GM12878 (cell line): Measurements from ENCODE around the gene C18orf63. TPM values are rescaled to one million over a fixed set of nuclear protein-coding genes. Genes with fewer than 3 reads are reported as not detected.

Experiments used
- CEBPB ChIP-seq, 2 experiments: fragments of 150-350 bp in 1 of 2; IDR thresholded peaks; 2 replicates each; pipeline ENCODE4 v1.6.1; 2012 to 2014; ENCODE audit warnings: low read depth in 2 of 2, low read length in 2 of 2, borderline replicate concordance in 1 of 2, inconsistent platforms in 1 of 2
- CHD1 ChIP-seq: IDR thresholded peaks from 2 replicates; pipeline ENCODE4 v1.6.1; 2012; ENCODE audit warnings: low read depth, low read length, improper control_type of control experiment
- EGR1 ChIP-seq, 2 experiments: IDR thresholded peaks; 1 replicate in 1 of 2; 2 replicates in 1 of 2; pipeline ENCODE4 v1.6.1; 2011 to 2012; ENCODE audit warnings: low read depth in 2 of 2, low read length in 2 of 2, borderline replicate concordance in 1 of 2, mild to moderate bottlenecking in 1 of 2, moderate library complexity in 1 of 2
- ESRRA ChIP-seq: IDR thresholded peaks from 2 replicates; pipeline ENCODE4 v1.6.1; 2012; ENCODE audit warnings: mild to moderate bottlenecking, low read length, improper control_type of control experiment
- FOS ChIP-seq: IDR thresholded peaks from 3 replicates; pipeline ENCODE4 v1.6.1; 2011; ENCODE audit warnings: borderline replicate concordance; ENCODE audit not compliant: insufficient read length; ENCODE audit errors: extremely low read depth
- MTA3 ChIP-seq: IDR thresholded peaks from 2 replicates; pipeline ENCODE4 v1.6.1; 2012; ENCODE audit warnings: low read length, inconsistent platforms, borderline replicate concordance
- MYC ChIP-seq: IDR thresholded peaks from 2 replicates; pipeline ENCODE4 v1.6.1; 2011; ENCODE audit warnings: mild to moderate bottlenecking, low read length, moderate library complexity, inconsistent platforms; ENCODE audit not compliant: insufficient read depth, insufficient replicate concordance, insufficient read length, severe bottlenecking
- NFYA ChIP-seq: IDR thresholded peaks from 2 replicates; pipeline ENCODE4 v1.6.1; 2011; ENCODE audit warnings: low read depth, mild to moderate bottlenecking, low read length, improper control_type of control experiment, borderline replicate concordance
- NR2F1 ChIP-seq: fragments of 450-650 bp; conservative IDR thresholded peaks from 2 replicates; pipeline ENCODE4 v1.6.1; 2017; ENCODE audit warnings: mild to moderate bottlenecking
- PAX8 ChIP-seq: fragments of 450-650 bp; IDR thresholded peaks from 2 replicates; pipeline ENCODE4 v1.6.1; 2017; ENCODE audit warnings: mild to moderate bottlenecking, moderate library complexity
- PML ChIP-seq: IDR thresholded peaks from 2 replicates; pipeline ENCODE4 v1.6.1; 2012; ENCODE audit warnings: low read length, inconsistent platforms
- RELA ChIP-seq: fragments of 450-650 bp; IDR thresholded peaks from 2 replicates; pipeline ENCODE4 v1.8.0; 2014; ENCODE audit warnings: borderline replicate concordance; ENCODE audit not compliant: partially characterized antibody
- SMARCA5 ChIP-seq: fragments of 450-650 bp; IDR thresholded peaks from 2 replicates; pipeline ENCODE4 v1.6.1; 2017; ENCODE audit warnings: mild to moderate bottlenecking
- SP1 ChIP-seq: IDR thresholded peaks from one replicate; pipeline ENCODE4 v1.6.1; 2011; ENCODE audit warnings: low read depth, low read length
- SRF ChIP-seq, 2 experiments: IDR thresholded peaks; 2 replicates each; pipeline ENCODE4 v1.6.1; 2011; ENCODE audit warnings: low read depth in 2 of 2, low read length in 2 of 2, mild to moderate bottlenecking in 1 of 2, moderate library complexity in 1 of 2
- TAF1 ChIP-seq: IDR thresholded peaks from 2 replicates; pipeline ENCODE4 v1.6.1; 2011; ENCODE audit warnings: mild to moderate bottlenecking, low read depth, low read length, borderline replicate concordance
- TBL1XR1 ChIP-seq: IDR thresholded peaks from 2 replicates; pipeline ENCODE4 v1.6.1; 2012; ENCODE audit warnings: low read depth, low read length, improper control_type of control experiment
- TCF3 ChIP-seq: IDR thresholded peaks from 2 replicates; pipeline ENCODE4 v1.6.1; 2012; ENCODE audit warnings: low read depth, mild to moderate bottlenecking, low read length, borderline replicate concordance; ENCODE audit not compliant: insufficient read depth
- YBX1 ChIP-seq: fragments of 450-650 bp; IDR thresholded peaks from 2 replicates; pipeline ENCODE4 v1.6.1; 2016; ENCODE audit warnings: antibody characterized with exemption
- ZNF384 ChIP-seq: IDR thresholded peaks from 2 replicates; pipeline ENCODE4 v1.6.1; 2012; ENCODE audit warnings: low read depth, mild to moderate bottlenecking, low read length, improper control_type of control experiment, borderline replicate concordance
- polyA plus RNA-seq, 11 experiments: library from polyadenylated mRNA; depleted of rRNA in 4 of 11; unstranded in 6 of 11; stranded (reverse) in 5 of 11; fragments of >200 nt; fragmentation: Nextera tagmentation in 4 of 11; fragmentation: Illumina TruSeq in 1 of 11; extraction: Ambion mirVana in 4 of 11; extraction: Trizol in 1 of 11; gene quantifications; 1 replicate in 1 of 11; 2 replicates in 10 of 11; pipeline versions ENCODE4 v1.2.1 to v1.2.3, GENCODE V29; 2011 to 2016; ENCODE audit warnings: inconsistent platforms in 2 of 11, missing spikeins in 2 of 11, low read depth in 1 of 11
- total RNA-seq, 4 experiments: library from RNA; depleted of rRNA in 3 of 4; stranded (reverse); fragments of >200 nt in 3 of 4; fragmentation: Illumina TruSeq in 1 of 4; extraction: Trizol in 1 of 4; gene quantifications; 2 replicates each; pipeline versions ENCODE4 v1.2.1 to v1.2.3, GENCODE V29; 2013 to 2021
- TF ChIP-seq, protein P1 (sequence below): fragments of 450-650 bp; formaldehyde crosslinking; IDR thresholded peaks from 2 replicates; pipeline ENCODE4 v1.4.0; 2020; ENCODE audit warnings: mild to moderate bottlenecking, moderate library complexity
- TF ChIP-seq, protein P2 (sequence below): IDR thresholded peaks from 2 replicates; pipeline ENCODE4 v1.6.1; 2011; ENCODE audit warnings: borderline replicate concordance, low read depth, mild to moderate bottlenecking, moderate library complexity, mixed read lengths, low read length; ENCODE audit not compliant: insufficient read depth; ENCODE audit errors: extremely low read length

The C18orf63 gene
- total and polyA plus RNA-seq, 10 of the 15 experiments (the other 5 are each of a cell fraction or from before 2014, with no cell fraction given), result not detected

DNA sequence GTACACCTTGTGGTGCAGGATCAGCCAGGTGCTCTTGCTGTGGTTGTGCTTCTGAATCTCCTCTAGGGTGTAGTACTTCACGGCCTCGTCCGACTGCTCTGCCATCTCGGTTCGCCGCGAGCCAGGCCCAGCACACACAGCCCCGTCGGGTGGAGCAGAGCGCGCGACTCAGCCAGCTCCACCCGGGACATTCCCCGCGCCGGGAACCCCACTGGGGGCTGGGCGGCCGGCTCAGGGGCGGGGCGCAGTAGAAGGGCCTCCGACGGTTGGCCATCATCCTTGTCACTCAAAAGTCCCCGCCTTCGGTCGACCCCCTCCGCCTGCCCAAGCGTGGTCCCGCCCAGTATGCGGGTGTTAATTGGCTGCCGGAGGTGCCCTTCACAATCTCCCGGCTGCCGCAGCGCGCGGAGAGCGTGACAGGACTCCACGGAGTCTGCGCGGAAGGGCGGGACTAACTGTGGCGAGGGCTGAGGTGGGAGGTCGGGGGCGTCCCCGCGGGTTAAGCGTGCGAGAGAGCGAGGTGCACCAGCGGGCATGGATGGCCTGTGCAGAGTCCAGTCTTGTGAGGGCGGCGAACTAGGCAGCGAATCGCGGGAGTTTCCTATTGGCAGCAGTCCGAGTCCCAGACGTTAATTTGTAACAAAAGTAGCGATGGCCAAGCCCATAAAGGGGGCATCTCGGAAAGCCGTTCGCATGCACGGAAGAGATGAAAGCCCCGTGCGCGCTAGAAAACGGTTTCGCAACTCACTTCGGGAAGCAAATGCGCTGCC is 23.7 kb upstream of the C18orf63 start, which contains the start of gene CYB5A (continued):
- TF ChIP-seq, protein P1, sequence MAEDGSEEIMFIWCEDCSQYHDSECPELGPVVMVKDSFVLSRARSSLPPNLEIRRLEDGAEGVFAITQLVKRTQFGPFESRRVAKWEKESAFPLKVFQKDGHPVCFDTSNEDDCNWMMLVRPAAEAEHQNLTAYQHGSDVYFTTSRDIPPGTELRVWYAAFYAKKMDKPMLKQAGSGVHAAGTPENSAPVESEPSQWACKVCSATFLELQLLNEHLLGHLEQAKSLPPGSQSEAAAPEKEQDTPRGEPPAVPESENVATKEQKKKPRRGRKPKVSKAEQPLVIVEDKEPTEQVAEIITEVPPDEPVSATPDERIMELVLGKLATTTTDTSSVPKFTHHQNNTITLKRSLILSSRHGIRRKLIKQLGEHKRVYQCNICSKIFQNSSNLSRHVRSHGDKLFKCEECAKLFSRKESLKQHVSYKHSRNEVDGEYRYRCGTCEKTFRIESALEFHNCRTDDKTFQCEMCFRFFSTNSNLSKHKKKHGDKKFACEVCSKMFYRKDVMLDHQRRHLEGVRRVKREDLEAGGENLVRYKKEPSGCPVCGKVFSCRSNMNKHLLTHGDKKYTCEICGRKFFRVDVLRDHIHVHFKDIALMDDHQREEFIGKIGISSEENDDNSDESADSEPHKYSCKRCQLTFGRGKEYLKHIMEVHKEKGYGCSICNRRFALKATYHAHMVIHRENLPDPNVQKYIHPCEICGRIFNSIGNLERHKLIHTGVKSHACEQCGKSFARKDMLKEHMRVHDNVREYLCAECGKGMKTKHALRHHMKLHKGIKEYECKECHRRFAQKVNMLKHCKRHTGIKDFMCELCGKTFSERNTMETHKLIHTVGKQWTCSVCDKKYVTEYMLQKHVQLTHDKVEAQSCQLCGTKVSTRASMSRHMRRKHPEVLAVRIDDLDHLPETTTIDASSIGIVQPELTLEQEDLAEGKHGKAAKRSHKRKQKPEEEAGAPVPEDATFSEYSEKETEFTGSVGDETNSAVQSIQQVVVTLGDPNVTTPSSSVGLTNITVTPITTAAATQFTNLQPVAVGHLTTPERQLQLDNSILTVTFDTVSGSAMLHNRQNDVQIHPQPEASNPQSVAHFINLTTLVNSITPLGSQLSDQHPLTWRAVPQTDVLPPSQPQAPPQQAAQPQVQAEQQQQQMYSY (CRISPR knock-in tag), result no peak
- peak; percentile 40; the same call in 1 of the 2 replicates for TF ChIP-seq TAF1
- peak; percentile 18; the same call in 1 of the 2 replicates for TF ChIP-seq NFYA
- TF ChIP-seq SMARCA5, result no peak; the same call in 1 of the 2 replicates
- no peak for TF ChIP-seq PAX8
- no peak for TF ChIP-seq TCF3
- no peak for TF ChIP-seq YBX1
- TF ChIP-seq MTA3, result no peak
- TF ChIP-seq RELA, result peak; percentile 71
- peak; percentile 98 for TF ChIP-seq SP1
- no peak for TF ChIP-seq SRF (IDR thresholded peaks at IDR 0.05; ENCODE audit: low read depth in 2 of 2, low read length in 2 of 2)
- TF ChIP-seq PML, result no peak
- TF ChIP-seq TBL1XR1, result no peak
- no peak for TF ChIP-seq ESRRA
- TF ChIP-seq CEBPB (IDR thresholded peaks at IDR 0.05; ENCODE audit: borderline replicate concordance in 1 of 2, low read depth in 2 of 2, low read length in 2 of 2), result no peak
- TF ChIP-seq MYC, result no peak
- no peak for TF ChIP-seq ZNF384
- TF ChIP-seq CHD1, result no peak
- TF ChIP-seq EGR1 (IDR thresholded peaks at IDR 0.05; ENCODE audit: borderline replicate concordance in 1 of 2, low read depth in 2 of 2, low read length in 2 of 2), result peak in 1 of 2 experiments; percentile 43; a peak in 1 of 3 replicates
- TF ChIP-seq FOS, result peak; percentile 64
- TF ChIP-seq NR2F1, result peak; percentile 46; the same call in 1 of the 2 replicates
- TF ChIP-seq, protein P2, sequence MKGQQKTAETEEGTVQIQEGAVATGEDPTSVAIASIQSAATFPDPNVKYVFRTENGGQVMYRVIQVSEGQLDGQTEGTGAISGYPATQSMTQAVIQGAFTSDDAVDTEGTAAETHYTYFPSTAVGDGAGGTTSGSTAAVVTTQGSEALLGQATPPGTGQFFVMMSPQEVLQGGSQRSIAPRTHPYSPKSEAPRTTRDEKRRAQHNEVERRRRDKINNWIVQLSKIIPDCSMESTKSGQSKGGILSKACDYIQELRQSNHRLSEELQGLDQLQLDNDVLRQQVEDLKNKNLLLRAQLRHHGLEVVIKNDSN, result no peak
